WI38 (cell line): ENCODE data around the gene LHFPL6.

ENCODE experiments used
- H3K4me3 ChIP-seq: 2 replicates; pipeline ENCODE4 v1.5.1; 2011; ENCODE audit warnings: low read depth, mild to moderate bottlenecking, control low read depth, low read length
- TF ChIP-seq, protein P1 (sequence below): IDR thresholded peaks from 2 replicates; pipeline ENCODE4 v1.5.1; 2012; ENCODE audit warnings: low read depth, mild to moderate bottlenecking, control low read depth, low read length

LHFPL6 gene

DNA sequence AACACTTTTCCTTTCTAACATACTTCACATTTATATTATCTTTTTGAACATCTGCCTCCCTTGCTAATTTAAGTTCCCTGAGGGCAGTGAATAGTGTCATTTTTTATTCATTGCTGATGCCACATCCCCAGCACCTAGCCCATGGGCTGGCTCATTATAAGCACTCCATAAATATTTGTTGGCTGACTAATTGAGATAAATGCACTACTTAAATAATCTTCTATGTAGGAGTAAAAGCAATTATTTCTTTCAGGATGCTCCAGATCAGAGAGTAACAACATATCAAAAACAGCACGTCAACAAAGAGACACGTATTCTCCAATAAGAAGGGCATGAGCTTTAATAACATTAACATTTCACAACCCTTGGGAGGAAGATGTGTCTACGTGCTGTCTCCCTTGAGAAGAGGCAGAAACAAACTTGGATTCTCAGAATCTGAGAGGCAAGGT is 228.2 kb downstream of the LHFPL6 start:
- H3K4me3 ChIP-seq, result no peak overlapping the region
- TF ChIP-seq, protein P1, sequence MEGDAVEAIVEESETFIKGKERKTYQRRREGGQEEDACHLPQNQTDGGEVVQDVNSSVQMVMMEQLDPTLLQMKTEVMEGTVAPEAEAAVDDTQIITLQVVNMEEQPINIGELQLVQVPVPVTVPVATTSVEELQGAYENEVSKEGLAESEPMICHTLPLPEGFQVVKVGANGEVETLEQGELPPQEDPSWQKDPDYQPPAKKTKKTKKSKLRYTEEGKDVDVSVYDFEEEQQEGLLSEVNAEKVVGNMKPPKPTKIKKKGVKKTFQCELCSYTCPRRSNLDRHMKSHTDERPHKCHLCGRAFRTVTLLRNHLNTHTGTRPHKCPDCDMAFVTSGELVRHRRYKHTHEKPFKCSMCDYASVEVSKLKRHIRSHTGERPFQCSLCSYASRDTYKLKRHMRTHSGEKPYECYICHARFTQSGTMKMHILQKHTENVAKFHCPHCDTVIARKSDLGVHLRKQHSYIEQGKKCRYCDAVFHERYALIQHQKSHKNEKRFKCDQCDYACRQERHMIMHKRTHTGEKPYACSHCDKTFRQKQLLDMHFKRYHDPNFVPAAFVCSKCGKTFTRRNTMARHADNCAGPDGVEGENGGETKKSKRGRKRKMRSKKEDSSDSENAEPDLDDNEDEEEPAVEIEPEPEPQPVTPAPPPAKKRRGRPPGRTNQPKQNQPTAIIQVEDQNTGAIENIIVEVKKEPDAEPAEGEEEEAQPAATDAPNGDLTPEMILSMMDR, result no peak

DNA sequence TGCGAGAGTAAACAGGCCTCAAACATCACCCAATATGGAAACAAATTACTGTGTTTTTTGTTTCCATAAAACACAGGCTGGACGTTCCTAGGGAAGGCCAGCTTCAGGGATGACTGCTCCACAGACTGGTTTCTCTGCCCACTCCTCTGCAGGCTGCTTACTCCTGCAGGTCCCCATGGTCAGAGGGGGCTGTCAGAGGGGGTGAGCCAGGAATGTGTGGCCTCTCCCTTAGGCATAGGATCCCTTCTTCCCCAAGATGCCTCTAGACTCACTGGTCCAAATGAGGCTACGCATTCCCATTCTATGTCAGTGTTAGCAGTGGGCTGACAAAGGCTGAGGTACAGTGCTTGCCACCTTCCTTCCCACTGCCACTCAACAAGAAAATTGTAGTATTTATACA is 229.8 kb downstream of the LHFPL6 start:
- TF ChIP-seq, protein P1, result no peak
- H3K4me3 ChIP-seq, result no peak overlapping the region

DNA sequence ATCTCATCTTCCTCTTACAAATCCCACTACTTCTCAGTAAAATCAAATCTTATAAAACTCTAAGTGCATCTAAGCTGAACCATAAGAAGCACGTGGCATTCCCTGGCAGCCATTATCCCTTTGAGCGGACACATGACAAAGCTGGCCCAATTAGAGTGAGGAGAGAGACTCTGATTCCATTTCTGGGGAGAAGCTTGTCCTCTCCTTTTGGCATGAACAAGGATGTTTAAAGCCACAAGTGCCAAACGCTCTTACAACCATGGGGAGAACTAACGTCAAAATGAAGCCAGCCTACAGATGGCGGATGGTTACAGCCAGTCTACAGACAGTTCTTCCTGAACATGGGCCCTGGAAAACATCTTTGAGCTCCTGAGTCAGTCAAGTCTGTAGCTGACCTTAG is 231.3 kb downstream of the LHFPL6 start:
- TF ChIP-seq, protein P1, result no peak
- H3K4me3 ChIP-seq, result no peak overlapping the region

DNA sequence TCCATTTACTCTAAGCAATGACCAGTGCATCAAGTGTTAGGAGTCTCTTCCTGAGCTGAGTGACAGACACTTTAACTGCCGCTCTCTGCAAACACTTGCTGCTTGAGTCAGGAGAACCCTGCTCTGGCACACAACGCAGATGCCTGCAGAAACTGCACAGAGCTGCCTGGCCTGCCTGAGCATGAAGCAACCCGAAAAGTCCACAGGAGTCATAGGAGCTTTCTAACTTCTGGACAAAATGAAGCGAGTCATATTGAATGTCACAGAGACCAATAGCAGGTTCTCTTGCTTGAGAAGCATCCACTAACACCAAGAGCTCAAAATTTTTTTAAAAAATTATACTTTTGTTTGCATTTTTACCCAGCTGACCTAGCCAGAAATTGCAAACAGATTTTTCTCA is 232.4 kb downstream of the LHFPL6 start:
- no peak overlapping the region for H3K4me3 ChIP-seq
- TF ChIP-seq, protein P1, result no peak

DNA sequence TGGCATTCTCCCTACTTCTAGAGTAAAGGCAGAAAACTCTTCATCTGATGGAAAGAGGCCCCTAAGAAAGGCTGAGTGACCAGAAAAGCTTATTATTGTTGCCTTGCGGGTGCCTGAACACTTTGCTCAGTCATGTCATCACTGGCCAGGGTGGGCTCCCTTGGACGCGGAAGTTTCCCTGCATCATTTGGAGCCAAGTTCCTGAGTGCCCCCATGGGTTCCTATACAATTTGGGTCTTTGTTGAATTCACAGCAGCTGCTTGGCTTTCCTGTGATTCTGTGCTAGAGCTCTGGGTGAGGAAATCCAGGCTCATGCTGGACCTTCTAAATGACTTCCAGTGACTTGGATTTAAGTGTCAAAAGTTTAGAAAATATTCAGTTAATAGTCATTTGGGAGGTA is 232.9 kb downstream of the LHFPL6 start:
- TF ChIP-seq, protein P1, result no peak
- H3K4me3 ChIP-seq, result no peak overlapping the region

DNA sequence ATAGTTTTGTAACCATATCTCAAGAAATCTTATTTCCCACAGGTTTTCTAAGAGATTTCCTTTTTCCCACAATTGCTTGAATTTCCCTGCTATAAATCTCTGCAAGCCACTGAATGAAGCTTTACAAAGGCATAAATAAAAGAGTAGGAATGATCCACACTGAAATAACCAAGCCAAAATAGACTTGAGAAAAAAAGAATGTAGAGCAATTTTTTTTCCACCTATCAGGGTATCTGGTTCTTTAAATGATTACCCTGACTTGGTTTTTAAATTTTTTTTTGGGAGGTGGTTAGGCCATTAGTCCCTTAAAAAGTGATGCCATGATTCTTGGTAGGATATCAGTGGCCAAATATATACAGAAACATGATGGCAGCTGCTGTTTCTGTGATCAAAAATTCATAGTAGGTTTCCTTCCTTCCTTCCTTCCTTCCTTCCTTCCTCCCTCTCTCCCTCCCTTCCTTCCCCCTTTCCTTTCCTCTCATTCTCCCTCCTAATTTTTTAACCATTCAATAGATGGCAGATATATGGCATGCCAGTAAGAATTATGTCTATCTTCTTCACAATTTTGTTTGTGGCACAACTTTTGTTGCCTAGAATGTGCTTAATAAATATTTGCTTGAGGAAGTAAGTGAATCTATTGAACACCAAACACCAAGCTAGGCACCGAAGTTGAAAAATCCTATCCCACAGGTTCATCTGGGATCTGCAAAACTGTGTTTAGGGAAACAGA is 233.7 kb downstream of the LHFPL6 start:
- H3K4me3 ChIP-seq, result no peak overlapping the region
- TF ChIP-seq, protein P1, result no peak

DNA sequence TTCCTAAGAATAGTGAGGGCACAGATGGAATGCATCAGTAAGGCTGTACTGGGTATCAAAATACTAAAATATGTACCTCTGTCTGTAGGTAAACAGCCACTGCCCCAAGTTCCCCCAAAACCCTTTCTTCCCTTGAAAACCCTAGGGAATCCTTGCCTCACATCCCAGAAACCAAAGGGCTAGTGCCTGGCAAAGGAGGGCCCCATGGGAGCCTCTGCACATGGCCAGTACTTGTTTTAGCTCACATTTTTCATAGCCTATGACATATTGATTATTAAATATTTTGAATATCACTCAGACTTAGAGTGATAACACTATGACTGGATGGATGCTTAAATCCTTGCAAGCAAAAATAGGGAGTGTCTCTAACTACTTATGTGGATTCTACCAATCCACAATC is 237.1 kb downstream of the LHFPL6 start:
- TF ChIP-seq, protein P1, result no peak
- H3K4me3 ChIP-seq, result no peak overlapping the region
